GM03348 (cell line): ENCODE results near the gene PEX10.

Source experiments
- DNase-seq: peaks from one replicate; pipeline ENCODE4 v3.0.0; 2012; ENCODE audit warnings: low spot score

PEX10 gene

GRCh38 chr1:2404890-2405511 is 7.4 kb downstream of the PEX10 start:
- no peak for DNase-seq

GRCh38 chr1:2404142-2404889 is 8.0 kb downstream of the PEX10 start:
- no peak for DNase-seq

GRCh38 chr1:2403273-2403672 is 9.1 kb downstream of the PEX10 start:
- no peak for DNase-seq

GRCh38 chr1:2402420-2402819 is 9.9 kb downstream of the PEX10 start:
- no peak for DNase-seq

- no peak for DNase-seq
Observed at GRCh38 chr1:2400950-2401649, 11.3 kb downstream of the PEX10 start.

- DNase-seq: no peak
Observed at GRCh38 chr1:2400576-2400909, 11.8 kb downstream of the PEX10 start.

GRCh38 chr1:2399890-2400575 is 12.3 kb downstream of the PEX10 start:
- no peak for DNase-seq

- no peak for DNase-seq
Observed at GRCh38 chr1:2398871-2399270, 13.5 kb downstream of the PEX10 start.

GRCh38 chr1:2397007-2397679 is 15.2 kb downstream of the PEX10 start:
- DNase-seq: no peak

- DNase-seq: no peak
Observed at GRCh38 chr1:2396476-2396875, 15.9 kb downstream of the PEX10 start.

GRCh38 chr1:2396059-2396458 is 16.3 kb downstream of the PEX10 start:
- DNase-seq: no peak

GRCh38 chr1:2395245-2395644 is 17.1 kb downstream of the PEX10 start:
- DNase-seq: no peak

- no peak for DNase-seq
Observed at GRCh38 chr1:2394761-2395160, 17.6 kb downstream of the PEX10 start.

- DNase-seq: no peak
Observed at GRCh38 chr1:2394220-2394619, 18.1 kb downstream of the PEX10 start.

GRCh38 chr1:2393471-2393877 is 18.9 kb downstream of the PEX10 start:
- no peak for DNase-seq

- no peak for DNase-seq
Observed at GRCh38 chr1:2392686-2393085, 19.7 kb downstream of the PEX10 start.

GRCh38 chr1:2391931-2392509 is 20.3 kb downstream of the PEX10 start:
- DNase-seq: peak; percentile 45

- peak; percentile 99 for DNase-seq
Observed at GRCh38 chr1:2391041-2391930, 21.1 kb downstream of the PEX10 start, which contains the start of the genes MORN1 and RER1. MORN1 (minus strand) TSS chr1:2391554; CDS start chr1:2391533, 21 bp downstream. RER1 (plus strand) TSS chr1:2391841; CDS start chr1:2395791, 3,950 bp downstream.

- no peak for DNase-seq
Observed at GRCh38 chr1:2389644-2390043, 22.7 kb downstream of the PEX10 start.
